ENCODE results near the gene POLR3B. TPM values are rescaled to one million over a fixed set of nuclear protein-coding genes. Genes with fewer than 3 reads are reported as not detected.

The POLR3B gene
- total RNA-seq, 1 experiment from 2014 or later: 10.7 TPM

DNA sequence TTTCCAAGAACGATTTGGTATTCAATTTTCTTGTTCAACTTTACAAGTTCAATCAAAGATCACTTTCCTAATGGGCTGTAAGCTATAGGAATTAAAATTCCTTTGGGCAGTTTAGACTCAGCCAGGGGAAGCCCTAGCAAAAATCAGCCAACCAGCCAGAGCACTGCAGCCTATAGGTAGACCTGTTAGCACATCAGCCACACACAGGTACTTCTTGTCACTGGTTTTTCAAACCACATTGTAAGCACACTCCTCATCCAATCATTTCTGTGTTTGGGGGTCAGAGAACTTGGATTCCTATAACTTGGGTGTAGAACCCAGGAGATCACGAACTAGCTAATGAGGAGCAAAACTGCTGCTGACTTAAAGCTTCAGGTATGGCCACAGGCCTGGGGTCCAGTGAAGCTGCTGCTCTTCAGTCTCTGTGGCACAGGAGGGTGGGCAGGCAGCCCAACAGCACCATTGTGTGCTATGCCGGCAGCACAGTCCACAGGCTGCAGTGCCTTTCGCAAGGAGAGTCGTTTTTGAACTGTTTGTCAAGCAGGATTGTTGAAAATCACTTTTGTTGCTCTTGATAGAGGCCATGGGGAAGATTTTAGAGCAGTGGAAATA, 137.9 kb downstream of the POLR3B start:
- Histone ChIP-seq H3K4me2 (ENCODE audit: low read length) (no peak overlapping the region), H3K4me3 (replicated peaks in 1 of 2; ENCODE audit: low read depth in 1 of 2, low read length in 2 of 2) (no peak overlapping the region), H3K9me3 (ENCODE audit: control insufficient read depth in 1 of 2, insufficient read depth in 1 of 2, low read depth in 1 of 2, low read length in 2 of 2) (no peaks in the 10 kb centered on the region), H2AFZ (ENCODE audit: low read depth, low read length, poor library complexity, severe bottlenecking) (no peak overlapping the region), H4K20me1 (ENCODE audit: insufficient read depth) (no peaks in the 10 kb centered on the region), H3K9ac (ENCODE audit: low read length) (no peak overlapping the region), H3K36me3 (ENCODE audit: control insufficient read depth in 1 of 2, insufficient read depth in 2 of 2, low read length in 2 of 2) (no peaks in the 10 kb centered on the region), H3K79me2 (ENCODE audit: insufficient read depth, low read length) (no peaks in the 10 kb centered on the region), H3K4me1 (ENCODE audit: control insufficient read depth in 1 of 2, insufficient read depth in 2 of 2, low read length in 2 of 2) (no peaks in the 10 kb centered on the region), H3K27ac (ENCODE audit: low read depth, low read length) (no peak overlapping the region), H3K9me2 (ENCODE audit: insufficient read depth) (no peaks in the 10 kb centered on the region), H3K27me3 (ENCODE audit: insufficient read depth, low read length) (no peaks in the 10 kb centered on the region)
- ChIA-PET POLR2A (no interaction called here), CTCF (interaction anchor here (1.1 kb wide), 1 partner anchor 424 kb away, joined by 3 read pairs; no protein-coding TSS in a partner anchor), RAD21 (ENCODE audit: low non-redundant PET in 1 of 2, low total read pairs in 2 of 2, uncharacterized antibody in 2 of 2, unreplicated experiment in 2 of 2) (no interaction called here)
- DNase-seq (ENCODE audit: low read depth, low spot score): no peak
- ATAC-seq: no peak
- BruUV-seq (replicated peaks): no TSS peak
- TF ChIP-seq, protein P1, sequence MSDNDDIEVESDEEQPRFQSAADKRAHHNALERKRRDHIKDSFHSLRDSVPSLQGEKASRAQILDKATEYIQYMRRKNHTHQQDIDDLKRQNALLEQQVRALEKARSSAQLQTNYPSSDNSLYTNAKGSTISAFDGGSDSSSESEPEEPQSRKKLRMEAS (IDR thresholded peaks at IDR 0.05): no peak
- TF ChIP-seq ELF1 (IDR thresholded peaks at IDR 0.05; ENCODE audit: borderline replicate concordance, low read depth): no peak
- TF ChIP-seq FOSL1 (IDR thresholded peaks at IDR 0.05; ENCODE audit: low read depth): no peak
- TF ChIP-seq EGR1 (IDR thresholded peaks at IDR 0.05; ENCODE audit: low read depth): no peak
- no peak for TF ChIP-seq TCF7L2 (IDR thresholded peaks at IDR 0.05; ENCODE audit: borderline replicate concordance, extremely low read depth, insufficient read depth, insufficient read length)
- no peak for TF ChIP-seq SRF (IDR thresholded peaks at IDR 0.05; ENCODE audit: low read depth)
- TF ChIP-seq, protein P2, sequence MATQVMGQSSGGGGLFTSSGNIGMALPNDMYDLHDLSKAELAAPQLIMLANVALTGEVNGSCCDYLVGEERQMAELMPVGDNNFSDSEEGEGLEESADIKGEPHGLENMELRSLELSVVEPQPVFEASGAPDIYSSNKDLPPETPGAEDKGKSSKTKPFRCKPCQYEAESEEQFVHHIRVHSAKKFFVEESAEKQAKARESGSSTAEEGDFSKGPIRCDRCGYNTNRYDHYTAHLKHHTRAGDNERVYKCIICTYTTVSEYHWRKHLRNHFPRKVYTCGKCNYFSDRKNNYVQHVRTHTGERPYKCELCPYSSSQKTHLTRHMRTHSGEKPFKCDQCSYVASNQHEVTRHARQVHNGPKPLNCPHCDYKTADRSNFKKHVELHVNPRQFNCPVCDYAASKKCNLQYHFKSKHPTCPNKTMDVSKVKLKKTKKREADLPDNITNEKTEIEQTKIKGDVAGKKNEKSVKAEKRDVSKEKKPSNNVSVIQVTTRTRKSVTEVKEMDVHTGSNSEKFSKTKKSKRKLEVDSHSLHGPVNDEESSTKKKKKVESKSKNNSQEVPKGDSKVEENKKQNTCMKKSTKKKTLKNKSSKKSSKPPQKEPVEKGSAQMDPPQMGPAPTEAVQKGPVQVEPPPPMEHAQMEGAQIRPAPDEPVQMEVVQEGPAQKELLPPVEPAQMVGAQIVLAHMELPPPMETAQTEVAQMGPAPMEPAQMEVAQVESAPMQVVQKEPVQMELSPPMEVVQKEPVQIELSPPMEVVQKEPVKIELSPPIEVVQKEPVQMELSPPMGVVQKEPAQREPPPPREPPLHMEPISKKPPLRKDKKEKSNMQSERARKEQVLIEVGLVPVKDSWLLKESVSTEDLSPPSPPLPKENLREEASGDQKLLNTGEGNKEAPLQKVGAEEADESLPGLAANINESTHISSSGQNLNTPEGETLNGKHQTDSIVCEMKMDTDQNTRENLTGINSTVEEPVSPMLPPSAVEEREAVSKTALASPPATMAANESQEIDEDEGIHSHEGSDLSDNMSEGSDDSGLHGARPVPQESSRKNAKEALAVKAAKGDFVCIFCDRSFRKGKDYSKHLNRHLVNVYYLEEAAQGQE (IDR thresholded peaks at IDR 0.05; ENCODE audit: low read depth): no peak
- TF ChIP-seq RAD21 (IDR thresholded peaks at IDR 0.05; ENCODE audit: low read depth): no peak
- no peak for TF ChIP-seq CBX3 (IDR thresholded peaks at IDR 0.05; ENCODE audit: low read depth)
- TF ChIP-seq, protein P3, sequence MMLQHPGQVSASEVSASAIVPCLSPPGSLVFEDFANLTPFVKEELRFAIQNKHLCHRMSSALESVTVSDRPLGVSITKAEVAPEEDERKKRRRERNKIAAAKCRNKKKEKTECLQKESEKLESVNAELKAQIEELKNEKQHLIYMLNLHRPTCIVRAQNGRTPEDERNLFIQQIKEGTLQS (IDR thresholded peaks at IDR 0.05): no peak
- TF ChIP-seq JUND (IDR thresholded peaks at IDR 0.05): no peak
- TF ChIP-seq EZH2 (IDR thresholded peaks at IDR 0.05): no peak
- TF ChIP-seq POLR2AphosphoS5 (IDR thresholded peaks at IDR 0.05; ENCODE audit: low read depth, low read length): no peak
- no peak for TF ChIP-seq YY1 (IDR thresholded peaks at IDR 0.05; ENCODE audit: extremely low read depth, insufficient replicate concordance, low read depth, low read length)
- TF ChIP-seq, protein P4, sequence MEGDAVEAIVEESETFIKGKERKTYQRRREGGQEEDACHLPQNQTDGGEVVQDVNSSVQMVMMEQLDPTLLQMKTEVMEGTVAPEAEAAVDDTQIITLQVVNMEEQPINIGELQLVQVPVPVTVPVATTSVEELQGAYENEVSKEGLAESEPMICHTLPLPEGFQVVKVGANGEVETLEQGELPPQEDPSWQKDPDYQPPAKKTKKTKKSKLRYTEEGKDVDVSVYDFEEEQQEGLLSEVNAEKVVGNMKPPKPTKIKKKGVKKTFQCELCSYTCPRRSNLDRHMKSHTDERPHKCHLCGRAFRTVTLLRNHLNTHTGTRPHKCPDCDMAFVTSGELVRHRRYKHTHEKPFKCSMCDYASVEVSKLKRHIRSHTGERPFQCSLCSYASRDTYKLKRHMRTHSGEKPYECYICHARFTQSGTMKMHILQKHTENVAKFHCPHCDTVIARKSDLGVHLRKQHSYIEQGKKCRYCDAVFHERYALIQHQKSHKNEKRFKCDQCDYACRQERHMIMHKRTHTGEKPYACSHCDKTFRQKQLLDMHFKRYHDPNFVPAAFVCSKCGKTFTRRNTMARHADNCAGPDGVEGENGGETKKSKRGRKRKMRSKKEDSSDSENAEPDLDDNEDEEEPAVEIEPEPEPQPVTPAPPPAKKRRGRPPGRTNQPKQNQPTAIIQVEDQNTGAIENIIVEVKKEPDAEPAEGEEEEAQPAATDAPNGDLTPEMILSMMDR (IDR thresholded peaks at IDR 0.05 in 2 of 3, conservative IDR thresholded peaks at IDR 0.05 in 1 of 3; ENCODE audit: borderline replicate concordance in 1 of 3, insufficient read depth in 1 of 3, low read depth in 2 of 3, low read length in 2 of 3): no peak
- intact Hi-C loops (cut with micrococcal nuclease): no loop called here

All from HCT116 (cell line).